NCI-H526 treated with DMSO at 0.1 percent for 48 hours (cell line): Measurements from ENCODE around the gene ATP13A5.

Experiments used
- DNase-seq: peaks from one replicate; lab custom pipeline; 2025; lab: John Stamatoyannopoulos, UW

Gene ATP13A5

GRCh38 chr3:193269343-193270028 is 109.1 kb downstream of the ATP13A5 start:
- DNase-seq, result no peak

- DNase-seq, result no peak
Observed at GRCh38 chr3:193262707-193263106, 115.8 kb downstream of the ATP13A5 start.

GRCh38 chr3:193261970-193262369 is 116.6 kb downstream of the ATP13A5 start:
- DNase-seq, result no peak

- no peak for DNase-seq
Observed at GRCh38 chr3:193253986-193254660, 124.4 kb downstream of the ATP13A5 start.

- no peak for DNase-seq
Observed at GRCh38 chr3:193250492-193250891, 128.1 kb downstream of the ATP13A5 start.

- no peak for DNase-seq
Observed at GRCh38 chr3:193248848-193249468, 129.6 kb downstream of the ATP13A5 start.

- no peak for DNase-seq
Observed at GRCh38 chr3:193243571-193243970, 135.0 kb downstream of the ATP13A5 start.

- no peak for DNase-seq
Observed at GRCh38 chr3:193241716-193242115, 136.8 kb downstream of the ATP13A5 start.

- peak; percentile 68 for DNase-seq
Observed at GRCh38 chr3:193240850-193241706, 137.5 kb downstream of the ATP13A5 start, which contains the start of gene PLAAT1. Gene PLAAT1, plus strand, starts transcription at chr3:193241222. Its CDS starts 14,429 bp downstream, at chr3:193255651.

GRCh38 chr3:193240436-193240849 is 138.1 kb downstream of the ATP13A5 start:
- no peak for DNase-seq

GRCh38 chr3:193237030-193237429 is 141.5 kb downstream of the ATP13A5 start:
- DNase-seq, result no peak

- DNase-seq, result no peak
Observed at GRCh38 chr3:193236599-193236998, 142.0 kb downstream of the ATP13A5 start.

- peak; percentile 37 for DNase-seq
Observed at GRCh38 chr3:193231201-193231600, 147.4 kb downstream of the ATP13A5 start.

GRCh38 chr3:193230610-193231009 is 147.9 kb downstream of the ATP13A5 start:
- no peak for DNase-seq

- no peak for DNase-seq
Observed at GRCh38 chr3:193229851-193230420, 148.6 kb downstream of the ATP13A5 start.

- DNase-seq, result no peak
Observed at GRCh38 chr3:193228206-193228605, 150.3 kb downstream of the ATP13A5 start.

- no peak for DNase-seq
Observed at GRCh38 chr3:193225302-193226125, 153.0 kb downstream of the ATP13A5 start.
